Stimulated activated CD8-positive, alpha-beta memory T cell treated with anti-CD3 and anti-CD28 coated beads, Interleukin-12 subunit alpha, Interleukin-12 subunit beta, amount 100 ng/mL, for 4 hours (primary cell): ENCODE data around the gene CAP2.
"Not testable (repeated sequence)": the region's sequence is repeated elsewhere in the genome, so short reads cannot be mapped to it uniquely, and the experiment has no call there.

Experiments
- DNase-seq: peaks from one replicate; pipeline ENCODE4 v3.0.0-alpha.2; 2020; ENCODE audit warnings: low read depth

Gene CAP2

DNA sequence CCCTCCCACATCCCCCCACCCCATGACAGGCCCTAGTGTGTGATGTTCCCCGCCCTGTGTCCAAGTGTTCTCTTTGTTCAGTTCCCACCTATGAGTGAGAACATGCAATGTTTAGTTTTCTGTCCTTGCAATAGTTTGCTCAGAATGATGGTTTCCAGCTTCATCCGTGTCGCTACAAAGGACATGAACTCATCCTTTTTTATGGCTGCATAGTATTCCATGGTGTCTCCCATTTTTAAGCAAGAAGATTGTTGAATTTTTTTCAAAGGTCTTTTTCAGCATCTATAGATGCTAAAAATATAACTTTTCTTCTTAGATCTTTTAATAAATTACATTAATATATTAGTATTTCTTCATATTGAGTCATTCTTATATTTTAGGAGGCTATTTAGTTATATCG, 47.4 kb downstream of the CAP2 start:
- not testable (repeated sequence) for DNase-seq

GRCh38 chr6:17442196-17442595, 48.8 kb downstream of the CAP2 start:
- no peak for DNase-seq

- no peak for DNase-seq
Observed at GRCh38 chr6:17446713-17447112, 53.3 kb downstream of the CAP2 start.

DNA sequence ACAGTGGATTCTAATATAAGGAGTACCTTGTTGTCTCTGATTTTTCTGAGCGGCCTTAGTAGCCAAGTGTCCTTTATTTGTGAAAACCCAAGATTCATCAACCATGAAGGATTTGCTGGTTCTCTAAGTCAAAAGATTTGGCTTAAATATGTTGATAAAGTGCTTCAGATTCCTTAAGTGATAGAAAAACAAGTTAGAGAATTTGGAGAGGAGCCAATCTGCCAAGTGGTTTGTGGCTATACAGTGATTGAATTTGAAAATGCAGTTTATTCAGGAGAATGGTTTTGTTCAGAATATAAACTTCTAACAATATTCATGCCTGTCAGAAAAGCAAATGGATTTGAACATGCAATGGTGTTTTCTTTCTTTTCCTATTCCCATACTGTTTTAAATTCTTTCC, 54.8 kb downstream of the CAP2 start:
- DNase-seq: no peak

GRCh38 chr6:17450397-17450796, 57.0 kb downstream of the CAP2 start:
- DNase-seq: no peak

DNA sequence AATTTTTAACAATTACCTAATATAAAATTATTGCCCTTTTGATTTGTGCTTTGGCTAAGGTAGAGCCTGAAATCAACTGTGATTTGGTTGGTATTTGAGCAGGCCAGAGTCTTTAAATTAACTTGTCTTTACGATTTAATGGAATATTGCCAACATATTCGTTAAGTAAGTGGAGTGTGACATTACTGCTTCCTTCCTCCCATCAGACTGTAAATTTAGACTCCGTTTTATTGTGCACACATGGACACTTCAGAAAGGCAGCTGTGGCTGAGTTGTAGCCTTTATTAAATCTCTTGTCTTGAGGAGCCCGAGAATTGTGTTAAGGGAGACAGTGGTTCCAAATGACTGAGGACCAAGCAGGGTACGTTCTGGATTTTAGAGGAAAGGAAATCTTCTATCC, 57.4 kb downstream of the CAP2 start:
- no peak for DNase-seq

- DNase-seq: no peak
Observed at GRCh38 chr6:17452096-17452495, 58.7 kb downstream of the CAP2 start.

- DNase-seq: no peak
Observed at GRCh38 chr6:17454316-17455005, 61.1 kb downstream of the CAP2 start.

GRCh38 chr6:17455919-17456318, 62.5 kb downstream of the CAP2 start:
- DNase-seq: no peak

- DNase-seq: no peak
Observed at GRCh38 chr6:17456711-17457110, 63.3 kb downstream of the CAP2 start.

DNA sequence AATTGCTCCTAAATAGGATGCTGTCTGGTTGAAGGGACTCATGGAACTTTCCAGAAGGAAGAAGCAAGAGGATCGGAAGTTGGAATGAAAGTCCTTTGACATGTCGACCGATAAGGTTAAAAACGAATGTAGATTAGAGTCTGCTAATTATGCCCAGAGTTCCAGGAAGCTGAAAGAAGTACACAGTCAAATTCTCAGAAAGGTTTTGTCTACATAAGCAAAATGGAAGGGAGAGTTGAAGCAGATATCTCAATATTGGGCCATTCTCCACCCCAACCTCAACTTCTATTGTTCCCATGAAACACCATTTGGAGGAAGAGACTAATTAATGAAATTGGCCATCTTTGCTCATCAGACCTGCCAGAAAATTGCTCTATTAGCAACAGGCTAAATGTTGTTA, 64.0 kb downstream of the CAP2 start:
- no peak for DNase-seq

- DNase-seq: no peak
Observed at GRCh38 chr6:17457956-17458355, 64.6 kb downstream of the CAP2 start.

DNA sequence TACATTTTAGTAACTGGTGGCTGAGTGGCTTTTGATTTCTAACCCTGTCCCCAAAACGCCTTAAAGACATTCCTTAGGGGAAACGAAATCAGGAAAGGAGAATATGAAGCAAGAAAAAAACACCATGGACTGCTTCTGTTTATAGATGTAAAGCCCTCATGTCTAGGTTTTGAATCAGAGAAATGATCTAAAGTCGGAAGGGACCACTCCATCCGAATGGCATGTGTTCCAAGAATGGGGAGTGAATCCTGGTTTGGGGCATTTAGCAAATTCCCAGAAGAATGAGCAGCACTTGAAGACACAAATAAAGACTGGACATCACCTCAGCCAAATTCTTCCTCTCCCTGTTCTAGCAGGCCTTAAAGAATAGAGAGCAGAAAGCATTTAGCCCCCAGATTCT, 65.6 kb downstream of the CAP2 start:
- no peak for DNase-seq

GRCh38 chr6:17460862-17461261, 67.5 kb downstream of the CAP2 start:
- no peak for DNase-seq

DNA sequence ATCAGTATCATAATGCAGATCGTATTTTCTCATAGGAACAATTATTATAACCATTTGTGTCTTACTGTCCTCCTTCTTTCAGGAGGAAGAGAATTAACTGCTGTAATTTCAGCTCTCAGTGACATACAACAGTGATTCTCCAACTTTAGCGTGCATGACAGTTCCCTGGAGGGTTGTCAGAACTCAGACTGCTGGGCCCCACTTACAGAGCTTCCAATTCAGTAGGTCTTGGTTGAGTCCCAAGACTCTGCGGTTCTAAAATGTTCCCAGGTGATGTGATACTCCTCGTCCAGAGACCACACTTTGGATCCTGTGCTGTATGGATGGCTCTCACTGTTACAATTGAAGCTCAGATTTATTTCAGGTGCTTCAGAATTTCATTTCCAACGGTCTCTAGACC, 72.8 kb downstream of the CAP2 start:
- DNase-seq: no peak

DNA sequence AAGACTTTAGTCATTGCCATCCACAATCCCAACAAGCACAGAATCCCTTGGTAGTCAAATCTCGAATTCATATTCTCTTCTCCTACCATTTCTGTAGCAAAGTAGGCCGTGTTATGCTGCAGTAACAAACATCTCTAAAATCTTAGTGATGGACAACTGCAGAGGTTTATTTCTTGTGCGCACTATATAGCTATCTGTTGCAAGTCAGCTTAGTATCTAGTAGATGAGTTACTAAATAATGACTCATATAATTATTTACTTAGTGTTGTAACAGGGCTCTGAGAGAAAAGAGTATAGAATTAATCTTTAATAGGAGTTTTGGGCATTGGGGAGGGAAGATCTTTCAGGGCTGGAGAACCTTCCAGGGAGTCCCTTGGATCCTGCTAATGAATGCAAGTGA, 73.3 kb downstream of the CAP2 start:
- no peak for DNase-seq

DNA sequence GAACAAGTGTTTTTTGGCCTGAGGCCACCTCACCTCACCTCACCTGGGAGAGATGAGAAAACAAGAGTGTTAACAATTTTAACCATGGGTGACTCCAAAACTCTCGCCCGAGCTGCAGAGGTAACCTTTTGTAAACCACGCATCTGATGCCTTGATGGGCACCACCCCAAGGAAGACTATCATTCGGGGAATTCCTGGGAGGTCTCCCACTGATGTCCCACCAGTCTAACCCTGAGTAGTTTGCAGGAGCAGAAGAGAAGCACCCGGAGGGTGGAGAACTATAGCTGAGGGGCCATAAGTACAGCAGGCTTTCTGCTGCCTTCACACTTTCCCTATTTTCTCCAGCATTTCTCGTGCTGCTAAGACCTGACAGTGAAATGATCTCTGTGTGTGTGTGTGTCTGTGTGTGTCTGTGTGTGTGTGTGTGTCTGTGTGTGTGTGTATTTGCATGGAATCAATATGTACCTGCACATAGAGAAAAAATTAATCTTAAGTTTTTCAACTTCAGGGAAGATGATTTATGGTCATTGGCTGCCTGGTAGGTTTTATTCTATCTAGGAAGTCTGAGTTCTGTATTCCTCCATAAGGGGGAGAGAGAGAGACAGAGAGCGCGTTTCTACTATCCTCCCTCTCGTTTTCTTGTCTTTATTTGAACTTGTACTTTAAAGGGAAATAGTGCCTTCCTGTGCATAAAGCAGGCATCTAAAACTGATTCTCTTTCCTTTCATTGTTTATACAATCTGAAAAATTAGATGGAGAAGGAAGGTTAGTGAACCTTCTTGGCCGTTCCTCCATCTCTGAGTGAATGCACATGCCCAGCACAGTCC, 75.8 kb downstream of the CAP2 start:
- DNase-seq: no peak

DNA sequence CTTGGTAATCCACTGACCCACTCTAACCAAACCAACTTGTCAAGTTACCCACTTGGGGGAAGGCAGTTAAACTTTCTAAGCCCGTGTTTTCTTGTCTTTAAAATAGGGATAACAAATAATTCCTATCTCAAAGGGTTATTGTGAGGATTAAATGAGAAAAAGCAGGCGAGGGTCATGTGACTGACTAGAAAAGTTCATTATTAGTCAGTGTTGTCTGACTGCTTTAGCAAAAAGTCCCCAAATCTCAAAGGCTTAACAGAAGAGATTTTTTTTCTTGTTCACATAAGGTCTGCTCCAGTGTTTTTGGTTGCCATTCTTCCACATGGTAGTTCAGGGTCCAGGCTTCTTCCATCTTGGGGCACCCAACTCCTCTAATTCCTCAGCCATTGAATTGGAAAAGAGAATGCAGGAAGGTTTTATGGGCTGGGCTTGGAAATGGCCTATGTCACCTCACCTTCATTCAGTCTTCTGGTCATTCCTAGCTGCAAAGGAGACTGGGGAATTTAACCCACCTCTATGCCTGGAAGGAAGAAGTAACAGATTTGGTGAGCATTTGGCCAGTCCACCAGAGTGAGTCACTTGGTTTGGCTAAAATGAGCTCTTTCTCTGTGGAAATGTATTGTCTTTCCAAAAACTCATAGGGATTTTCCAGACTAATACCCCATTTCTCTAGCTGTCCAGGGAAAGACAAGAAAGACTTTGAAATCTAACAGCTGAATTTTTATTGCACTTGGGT, 77.0 kb downstream of the CAP2 start:
- no peak for DNase-seq

DNA sequence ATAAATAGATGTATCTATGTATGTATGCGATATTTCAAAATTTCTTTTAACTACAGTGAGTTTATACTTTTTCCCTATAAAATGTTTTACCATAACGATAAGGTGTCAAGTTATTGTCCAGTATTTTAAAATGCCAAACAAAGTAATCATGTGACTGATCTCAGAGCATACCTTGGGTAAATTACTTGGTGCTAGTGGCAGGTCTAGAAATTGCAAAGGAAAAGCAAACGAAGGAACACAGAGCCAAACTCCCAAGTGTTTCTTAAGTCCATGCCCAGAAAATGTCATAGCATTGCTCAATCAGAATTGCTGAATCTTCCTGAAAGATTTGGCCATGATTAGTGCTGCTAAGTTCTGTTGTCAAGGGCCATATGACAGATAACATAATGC, 77.5 kb downstream of the CAP2 start:
- no peak for DNase-seq

GRCh38 chr6:17472653-17473183, 79.3 kb downstream of the CAP2 start:
- DNase-seq: no peak

DNA sequence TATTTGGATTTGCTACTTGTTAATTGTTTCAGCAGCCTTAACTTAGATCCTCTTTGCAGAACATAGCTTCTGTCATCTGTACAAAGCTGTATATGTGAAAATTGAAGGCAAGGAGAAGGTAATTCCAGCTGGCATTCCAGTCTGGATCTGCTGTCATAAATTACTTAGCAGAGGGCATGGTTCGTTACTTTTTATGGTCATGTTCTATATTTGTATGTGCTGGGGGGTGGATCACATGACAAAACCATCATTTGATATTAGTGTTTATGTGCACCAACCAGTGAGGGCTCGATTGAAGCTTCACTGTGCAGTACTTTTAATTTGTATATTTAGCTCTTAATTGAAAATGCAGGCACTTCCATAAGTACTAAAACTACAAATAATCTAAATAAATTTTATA, 80.2 kb downstream of the CAP2 start:
- DNase-seq: no peak

DNA sequence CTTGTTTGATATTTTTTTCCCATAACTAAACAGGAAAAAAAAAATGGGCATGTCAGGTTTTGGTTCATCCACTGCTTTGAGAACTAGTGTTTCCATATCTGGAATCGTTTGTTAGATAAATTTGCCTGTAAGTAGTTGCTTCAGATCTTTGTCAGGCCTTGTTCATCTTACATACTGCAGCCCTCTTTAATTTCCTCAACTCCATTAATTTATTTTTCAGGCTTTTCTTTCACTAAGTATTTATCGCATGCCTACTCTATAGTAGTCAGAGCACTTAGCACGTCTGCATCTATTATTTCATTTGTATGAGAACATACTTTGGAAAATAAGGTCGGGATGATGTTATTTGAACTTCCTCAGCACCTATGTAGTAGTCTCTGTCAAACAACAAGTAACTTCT, 80.9 kb downstream of the CAP2 start:
- no peak for DNase-seq
